SK-N-SH (cell line): ENCODE data around the gene CCDC14. TPM values are rescaled to one million over a fixed set of nuclear protein-coding genes. Genes with fewer than 3 reads are reported as not detected.

Experiments used
- CTCF ChIA-PET: fragments of 300-600, 350-600 bp; formaldehyde crosslinking; extraction: SDS; loops from one replicate; lab custom pipeline; 2021; lab: Yijun Ruan, JAX
- POLR2A ChIA-PET: fragments of 350-600 bp; sonication (Branson Sonifier 250); formaldehyde crosslinking; extraction: SDS; loops from one replicate; lab custom pipeline; 2020; ENCODE audit warnings: antibody characterized with exemption, inconsistent platforms; lab: Yijun Ruan, JAX
- DNase-seq: peaks from one replicate; pipeline ENCODE4 v3.0.0; 2012
- H2AFZ ChIP-seq: fragments of 200-600 bp; sonication (generic); 2 replicates; pipeline ENCODE4 v1.8.1; 2016; ENCODE audit warnings: antibody characterized with exemption, mild to moderate bottlenecking, low read depth
- H3F3A ChIP-seq: fragments of 200-600 bp; sonication (generic); replicated peaks from 2 replicates; pipeline ENCODE3; 2016; ENCODE audit warnings: antibody characterized with exemption, mild to moderate bottlenecking; ENCODE audit not compliant: insufficient read depth
- H3K27ac ChIP-seq, 2 experiments: fragments of 200-500 bp in 1 of 2; fragments of 200-600 bp in 1 of 2; sonication (Bioruptor generic) in 1 of 2; sonication (generic), shearing (Covaris generic) in 1 of 2; 2 replicates each; pipeline versions ENCODE4 v1.5.1 to v1.6.1; 2014 to 2016; ENCODE audit warnings: low read depth in 2 of 2, inconsistent platforms in 1 of 2, low read length in 1 of 2, mild to moderate bottlenecking in 1 of 2, mixed read lengths in 1 of 2
- H3K27me3 ChIP-seq: fragments of 200-600 bp; sonication (generic), shearing (Covaris generic); 2 replicates; pipeline ENCODE4 v1.6.1; 2016; ENCODE audit warnings: mixed run types; ENCODE audit not compliant: insufficient read depth
- H3K36me3 ChIP-seq, 2 experiments: fragments of 200-500 bp in 1 of 2; fragments of 200-600 bp in 1 of 2; sonication (Bioruptor generic) in 1 of 2; sonication (generic) in 1 of 2; replicated peaks in 1 of 2; 2 replicates each; pipeline versions ENCODE3 to v1.5.1; 2014 to 2016; ENCODE audit warnings: low read length in 1 of 2, mild to moderate bottlenecking in 1 of 2; ENCODE audit not compliant: insufficient read depth in 2 of 2, control insufficient read depth in 1 of 2
- H3K4me1 ChIP-seq, 2 experiments: fragments of 200-500 bp in 1 of 2; fragments of 200-600 bp in 1 of 2; sonication (Bioruptor generic) in 1 of 2; sonication (generic), shearing (Covaris generic) in 1 of 2; 2 replicates each; pipeline versions ENCODE4 v1.5.1 to v1.6.1; 2014 to 2016; ENCODE audit warnings: low read depth in 1 of 2, low read length in 1 of 2, mixed run types in 1 of 2; ENCODE audit not compliant: insufficient read depth in 2 of 2, control insufficient read depth in 1 of 2
- H3K4me2 ChIP-seq: fragments of 200-600 bp; sonication (generic), shearing (Covaris generic); 2 replicates; pipeline ENCODE4 v1.6.1; 2017; ENCODE audit warnings: mixed run types
- H3K4me3 ChIP-seq, 2 experiments: fragments of 200-500 bp in 1 of 2; fragments of 200-600 bp in 1 of 2; sonication (Bioruptor generic) in 1 of 2; sonication (generic), shearing (Covaris generic) in 1 of 2; 2 replicates each; pipeline versions ENCODE4 v1.5.1 to v1.8.1; 2014 to 2016; ENCODE audit warnings: low read depth in 2 of 2, inconsistent platforms in 1 of 2, low read length in 1 of 2, mild to moderate bottlenecking in 1 of 2, mixed read lengths in 1 of 2, moderate library complexity in 1 of 2
- H3K79me2 ChIP-seq: fragments of 200-600 bp; sonication (generic); 2 replicates; pipeline ENCODE4 v1.8.1; 2017; ENCODE audit warnings: mild to moderate bottlenecking; ENCODE audit not compliant: insufficient read depth
- H3K9ac ChIP-seq: fragments of 200-600 bp; sonication (generic); 2 replicates; pipeline ENCODE4 v1.6.1; 2017; ENCODE audit warnings: mixed run types
- H3K9me2 ChIP-seq: fragments of 200-600 bp; sonication (generic); 2 replicates; pipeline ENCODE4 v1.6.1; 2017; ENCODE audit warnings: mixed run types
- H3K9me3 ChIP-seq: fragments of 200-600 bp; sonication (generic); 2 replicates; pipeline ENCODE4 v1.6.1; 2017; ENCODE audit warnings: mixed run types, mild to moderate bottlenecking, moderate library complexity
- H4K20me1 ChIP-seq: fragments of 200-600 bp; sonication (generic); 2 replicates; pipeline ENCODE4 v1.6.1; 2017; ENCODE audit warnings: mild to moderate bottlenecking, mixed run types; ENCODE audit not compliant: insufficient read depth
- ELF1 ChIP-seq: IDR thresholded peaks from 2 replicates; pipeline ENCODE4 v1.4.0; 2012
- EP300 ChIP-seq, 2 experiments: IDR thresholded peaks; 2 replicates each; pipeline versions ENCODE4 v1.4.0 to v1.6.1; 2012; ENCODE audit warnings: borderline replicate concordance in 1 of 2, low read depth in 1 of 2, low read length in 1 of 2
- EZH2phosphoT487 ChIP-seq: fragments of 200-600 bp; sonication (generic); IDR thresholded peaks from 2 replicates; pipeline ENCODE4 v1.6.1; 2017; ENCODE audit warnings: low read depth, mixed run types, mild to moderate bottlenecking, antibody characterized with exemption, moderate library complexity, borderline replicate concordance
- FOSL2 ChIP-seq: IDR thresholded peaks from 2 replicates; pipeline ENCODE4 v1.4.0; 2012; ENCODE audit warnings: low read depth, mild to moderate bottlenecking, moderate library complexity, borderline replicate concordance
- FOXJ3 ChIP-seq: sonication (generic); formaldehyde crosslinking; IDR thresholded peaks from 2 replicates; pipeline ENCODE4 v1.5.1; 2020; ENCODE audit warnings: mild to moderate bottlenecking, missing genetic modification reagents
- FOXM1 ChIP-seq: IDR thresholded peaks from 2 replicates; pipeline ENCODE4 v1.4.0; 2012; ENCODE audit warnings: low read depth, mild to moderate bottlenecking
- GABPA ChIP-seq: IDR thresholded peaks from 2 replicates; pipeline ENCODE4 v1.4.0; 2012; ENCODE audit warnings: low read depth, mild to moderate bottlenecking
- GATA2 ChIP-seq: sonication (generic); formaldehyde crosslinking; IDR thresholded peaks from 2 replicates; pipeline ENCODE4 v1.5.0; 2020; ENCODE audit warnings: mild to moderate bottlenecking, missing genetic modification reagents
- IRF3 ChIP-seq: fragments of 150-350 bp; IDR thresholded peaks from 2 replicates; pipeline ENCODE4 v1.6.1; 2016; ENCODE audit warnings: mild to moderate bottlenecking, low read depth, low read length
- NFIC ChIP-seq: IDR thresholded peaks from 2 replicates; pipeline ENCODE4 v1.4.0; 2012; ENCODE audit warnings: borderline replicate concordance
- NRF1 ChIP-seq: IDR thresholded peaks from 2 replicates; pipeline ENCODE4 v1.6.1; 2012; ENCODE audit warnings: low read depth, mild to moderate bottlenecking, low read length
- RAD21 ChIP-seq: IDR thresholded peaks from 2 replicates; pipeline ENCODE4 v1.6.1; 2012; ENCODE audit warnings: mild to moderate bottlenecking, low read length
- RCOR1 ChIP-seq: fragments of 150-350 bp; IDR thresholded peaks from 2 replicates; pipeline ENCODE4 v1.6.1; 2017; ENCODE audit warnings: antibody characterized with exemption, low read length
- RXRA ChIP-seq: IDR thresholded peaks from 2 replicates; pipeline ENCODE4 v1.4.0; 2012; ENCODE audit warnings: low read depth, mild to moderate bottlenecking, borderline replicate concordance
- SIN3A ChIP-seq: IDR thresholded peaks from 2 replicates; pipeline ENCODE4 v1.6.1; 2012; ENCODE audit warnings: low read depth, mild to moderate bottlenecking, low read length, moderate library complexity, borderline replicate concordance
- SMC3 ChIP-seq: IDR thresholded peaks from 2 replicates; pipeline ENCODE4 v1.6.1; 2012; ENCODE audit warnings: low read depth, low read length, improper control_type of control experiment
- TAF1 ChIP-seq: IDR thresholded peaks from 2 replicates; pipeline ENCODE4 v1.6.1; 2012; ENCODE audit warnings: low read depth, mild to moderate bottlenecking, low read length, moderate library complexity, borderline replicate concordance
- TCF12 ChIP-seq: IDR thresholded peaks from 2 replicates; pipeline ENCODE4 v1.4.0; 2012
- TEAD4 ChIP-seq: IDR thresholded peaks from 2 replicates; pipeline ENCODE4 v1.4.0; 2012; ENCODE audit warnings: mild to moderate bottlenecking, borderline replicate concordance; ENCODE audit not compliant: insufficient read depth
- YY1 ChIP-seq: IDR thresholded peaks from 2 replicates; pipeline ENCODE4 v1.4.0; 2012; ENCODE audit warnings: low read depth, mild to moderate bottlenecking
- WGBS: methylation state at CpG from one replicate; pipeline ENCODE4 v1.1.6; 2017; ENCODE audit warnings: low lambda C conversion rate; 5-methylcytosine and 5-hydroxymethylcytosine counted together
- polyA plus RNA-seq, 3 experiments: library from polyadenylated mRNA; depleted of rRNA; stranded (reverse); fragments of >200 nt; gene quantifications; 2 replicates each; pipeline ENCODE4 v1.2.3, GENCODE V29; 2012
- TF ChIP-seq, protein P1 (sequence below): IDR thresholded peaks from 2 replicates; pipeline ENCODE4; 2012
- TF ChIP-seq, protein P2 (sequence below): IDR thresholded peaks from 2 replicates; pipeline ENCODE4 v1.4.0; 2012; ENCODE audit warnings: low read depth, borderline replicate concordance

The CCDC14 gene
- polyA plus RNA-seq, 1 of the 3 experiments (the other 2 are of a cell fraction): 147 TPM

DNA sequence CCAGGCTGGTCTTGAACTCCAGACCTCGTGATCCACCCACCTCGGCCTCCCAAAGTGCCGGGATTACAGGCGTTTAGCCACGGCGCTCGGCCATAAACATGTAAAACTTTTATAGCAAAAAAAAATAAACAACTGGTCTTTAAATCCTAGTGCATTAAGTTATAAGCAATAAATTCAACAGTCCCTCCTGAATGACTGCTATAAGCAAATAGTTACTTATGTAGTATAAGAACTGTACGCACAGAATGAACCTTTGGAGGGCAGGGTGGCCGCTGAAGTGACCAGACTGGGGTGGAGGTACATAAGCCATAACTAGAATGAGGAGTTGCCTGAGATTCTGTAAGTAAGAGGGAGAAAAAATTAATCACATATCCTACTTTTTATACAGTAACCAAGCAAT, 12.6 kb downstream of the CCDC14 start:
- no peak for DNase-seq
- ChIA-PET POLR2A (no interaction called here), CTCF (no interaction called here)
- Histone ChIP-seq H3F3A (peaks cover 18% of the 10 kb centered on the region), H3K79me2 (peaks cover 7% of the 10 kb centered on the region; the same call in 1 of the 2 replicates), H3K4me2 (no peak overlapping the region), H3K9me3 (no peaks in the 10 kb centered on the region), H3K4me1 (no peaks in the 10 kb centered on the region), H2AFZ (no peak overlapping the region), H3K9ac (no peak overlapping the region), H3K4me3 (no peak overlapping the region), H3K36me3 (peaks cover 83 to 96% of the 10 kb centered on the region in 2 experiments), H3K27me3 (no peaks in the 10 kb centered on the region), H4K20me1 (no peaks in the 10 kb centered on the region), H3K27ac (no peak overlapping the region), H3K9me2 (no peaks in the 10 kb centered on the region)
- WGBS: 98% methylated on average over 9 of the region's 9 CpGs
- TF ChIP-seq IRF3: no peak
- TF ChIP-seq RCOR1: no peak
- TF ChIP-seq FOXM1: no peak
- TF ChIP-seq EZH2phosphoT487: no peak
- no peak for TF ChIP-seq FOXJ3 (CRISPR knock-in tag)
- TF ChIP-seq RXRA: no peak
- TF ChIP-seq TCF12: no peak
- TF ChIP-seq RAD21: no peak
- TF ChIP-seq GATA2: no peak
- no peak for TF ChIP-seq SMC3
- no peak for TF ChIP-seq ELF1
- no peak for TF ChIP-seq TAF1
- no peak for TF ChIP-seq NRF1
- no peak for TF ChIP-seq TEAD4

GRCh38 chr3:123947482-123947881, 13.5 kb downstream of the CCDC14 start:
- Histone ChIP-seq H3K27me3 (no peaks in the 10 kb centered on the region), H3K4me2 (no peak overlapping the region), H3F3A (peaks cover 22% of the 10 kb centered on the region), H3K27ac (no peak overlapping the region), H2AFZ (no peak overlapping the region), H3K9ac (no peak overlapping the region), H3K79me2 (peaks cover 7% of the 10 kb centered on the region; the same call in 1 of the 2 replicates), H3K36me3 (peaks cover 80 to 96% of the 10 kb centered on the region in 2 experiments), H4K20me1 (no peaks in the 10 kb centered on the region), H3K4me1 (no peaks in the 10 kb centered on the region), H3K4me3 (no peak overlapping the region), H3K9me3 (no peaks in the 10 kb centered on the region), H3K9me2 (no peaks in the 10 kb centered on the region)
- no peak for TF ChIP-seq IRF3
- TF ChIP-seq FOSL2: no peak
- no peak for TF ChIP-seq RXRA
- no peak for TF ChIP-seq SMC3
- TF ChIP-seq, protein P1, sequence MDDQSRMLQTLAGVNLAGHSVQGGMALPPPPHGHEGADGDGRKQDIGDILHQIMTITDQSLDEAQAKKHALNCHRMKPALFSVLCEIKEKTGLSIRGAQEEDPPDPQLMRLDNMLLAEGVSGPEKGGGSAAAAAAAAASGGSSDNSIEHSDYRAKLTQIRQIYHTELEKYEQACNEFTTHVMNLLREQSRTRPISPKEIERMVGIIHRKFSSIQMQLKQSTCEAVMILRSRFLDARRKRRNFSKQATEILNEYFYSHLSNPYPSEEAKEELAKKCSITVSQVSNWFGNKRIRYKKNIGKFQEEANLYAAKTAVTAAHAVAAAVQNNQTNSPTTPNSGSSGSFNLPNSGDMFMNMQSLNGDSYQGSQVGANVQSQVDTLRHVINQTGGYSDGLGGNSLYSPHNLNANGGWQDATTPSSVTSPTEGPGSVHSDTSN: no peak
- no peak for TF ChIP-seq ELF1
- TF ChIP-seq EP300 (IDR thresholded peaks at IDR 0.05; ENCODE audit: borderline replicate concordance in 1 of 2, low read depth in 1 of 2, low read length in 1 of 2): no peak
- no peak for TF ChIP-seq SIN3A
- TF ChIP-seq TEAD4: no peak
- TF ChIP-seq NRF1: no peak
- TF ChIP-seq, protein P2, sequence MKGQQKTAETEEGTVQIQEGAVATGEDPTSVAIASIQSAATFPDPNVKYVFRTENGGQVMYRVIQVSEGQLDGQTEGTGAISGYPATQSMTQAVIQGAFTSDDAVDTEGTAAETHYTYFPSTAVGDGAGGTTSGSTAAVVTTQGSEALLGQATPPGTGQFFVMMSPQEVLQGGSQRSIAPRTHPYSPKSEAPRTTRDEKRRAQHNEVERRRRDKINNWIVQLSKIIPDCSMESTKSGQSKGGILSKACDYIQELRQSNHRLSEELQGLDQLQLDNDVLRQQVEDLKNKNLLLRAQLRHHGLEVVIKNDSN: no peak
- TF ChIP-seq GATA2: no peak
- TF ChIP-seq GABPA: no peak
- TF ChIP-seq NFIC: no peak
- no peak for TF ChIP-seq YY1
- CTCF ChIA-PET: interaction anchor here (0.7 to 0.8 kb wide), 2 partner anchors 12 to 132 kb away, joined by 3 read pairs; no protein-coding TSS in a partner anchor
- DNase-seq: no peak
- POLR2A ChIA-PET: no interaction called here
